BLaER1 treated with 17β-estradiol and CSF1 and Interleukin-3, amounts not matched to agents 10 nM and 100 nM (cell line): ENCODE data around the gene PPP4R2.

Experiments used
- H3K27ac ChIP-seq, 11 experiments: shearing (Covaris generic); formaldehyde crosslinking; 2 replicates each; pipeline ENCODE4 v1.8.1; 2022
- H3K27me3 ChIP-seq, 11 experiments: shearing (Covaris generic); formaldehyde crosslinking; 2 replicates each; pipeline ENCODE4 v1.8.1; 2022
- H3K36me3 ChIP-seq, 11 experiments: shearing (Covaris generic); formaldehyde crosslinking; 2 replicates each; pipeline ENCODE4 v1.8.1; 2022
- H3K4me1 ChIP-seq, 10 experiments: shearing (Covaris generic); formaldehyde crosslinking; 2 replicates each; pipeline ENCODE4 v1.8.1; 2022
- H3K4me2 ChIP-seq, 11 experiments: shearing (Covaris generic); formaldehyde crosslinking; 2 replicates each; pipeline ENCODE4 v1.8.1; 2022
- H3K4me3 ChIP-seq, 10 experiments: shearing (Covaris generic); formaldehyde crosslinking; 2 replicates each; pipeline ENCODE4 v1.8.1; 2022
- H3K9ac ChIP-seq, 11 experiments: shearing (Covaris generic); formaldehyde crosslinking; 2 replicates each; pipeline ENCODE4 v1.8.1; 2022
- H3K9me3 ChIP-seq, 11 experiments: shearing (Covaris generic); formaldehyde crosslinking; replicated peaks in 1 of 11; 2 replicates each; pipeline ENCODE4 v1.8.1; 2022
- H4K20me1 ChIP-seq, 11 experiments: shearing (Covaris generic); formaldehyde crosslinking; 2 replicates each; pipeline ENCODE4 v1.8.1; 2022
- Cebpa-rat ChIP-seq, 11 experiments: shearing (Covaris generic); IDR thresholded peaks; 2 replicates each; pipeline ENCODE4 v1.8.1; 2022

Gene PPP4R2

DNA sequence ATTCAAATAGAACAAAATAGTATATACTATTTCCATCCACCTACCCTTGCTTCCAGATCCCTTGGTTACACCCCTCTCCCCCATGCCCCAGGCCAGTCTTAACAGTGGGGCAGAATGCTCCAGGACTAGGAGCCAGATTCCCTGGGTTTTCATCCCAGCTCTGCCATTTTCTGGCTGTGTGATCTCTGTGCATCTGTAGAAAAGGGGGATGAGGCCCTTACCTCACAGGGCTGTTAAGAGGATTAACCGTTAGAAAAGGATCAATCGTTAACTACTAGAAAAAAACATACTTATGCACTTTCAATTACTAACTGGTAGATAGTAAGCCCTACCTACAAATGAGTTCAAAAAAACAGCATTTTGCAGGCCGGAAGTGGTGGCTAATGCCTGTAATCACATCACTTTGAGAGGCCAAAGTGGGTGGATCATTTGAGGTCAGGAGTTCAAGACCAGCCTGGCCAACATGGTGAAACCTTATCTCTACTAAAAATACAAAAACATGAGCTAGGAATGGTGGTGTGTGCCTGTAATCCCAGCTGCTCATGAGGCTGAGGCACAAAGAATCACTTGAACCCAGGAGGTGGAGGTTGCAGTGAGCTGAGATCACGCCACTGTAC, 76.6 kb downstream of the PPP4R2 start:
- H3K4me3 ChIP-seq = no peak overlapping the region
- H3K9me3 ChIP-seq = no peaks in the 10 kb centered on the region
- TF ChIP-seq Cebpa-rat (IDR thresholded peaks at IDR 0.05) = no peak
- peaks cover 0 to 16% (median 13%) of the 10 kb centered on the region in 10 experiments; a peak in 13 of 20 replicates for H3K4me1 ChIP-seq
- no peak overlapping the region for H3K4me2 ChIP-seq
- peaks cover 3 to 20% (median 10%) of the 10 kb centered on the region in 11 experiments; a peak in 10 of 22 replicates for H4K20me1 ChIP-seq
- peaks cover 0 to 7% (median 5%) of the 10 kb centered on the region in 11 experiments; a peak in 12 of 22 replicates for H3K36me3 ChIP-seq
- no peaks in the 10 kb centered on the region for H3K27me3 ChIP-seq
- no peak overlapping the region for H3K9ac ChIP-seq
- no peak overlapping the region for H3K27ac ChIP-seq

DNA sequence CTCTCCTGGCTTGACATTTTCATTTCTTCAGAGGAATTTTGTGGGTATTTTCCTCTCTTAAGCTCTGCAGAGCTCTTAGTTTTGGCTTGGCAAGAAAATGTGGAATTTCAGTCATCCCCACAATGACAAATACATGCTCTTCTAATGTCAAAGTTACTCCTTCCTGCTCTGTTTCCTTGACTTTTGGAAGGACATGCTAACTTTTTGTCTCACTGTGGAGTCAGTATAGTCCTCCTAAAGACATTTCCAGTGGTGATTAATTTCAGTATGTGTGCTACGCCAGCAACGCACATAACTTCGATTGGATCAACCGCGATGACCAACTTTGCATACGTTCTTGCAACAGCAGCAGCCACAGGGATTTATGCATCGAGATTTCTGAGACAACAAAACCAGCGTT, 78.2 kb downstream of the PPP4R2 start:
- no peaks in the 10 kb centered on the region for H3K27me3 ChIP-seq
- no peak overlapping the region for H3K27ac ChIP-seq
- H3K9me3 ChIP-seq = no peaks in the 10 kb centered on the region
- peaks cover 0 to 16% (median 13%) of the 10 kb centered on the region in 10 experiments; a peak in 13 of 20 replicates for H3K4me1 ChIP-seq
- H3K4me2 ChIP-seq = no peak overlapping the region
- TF ChIP-seq Cebpa-rat (IDR thresholded peaks at IDR 0.05) = no peak
- H3K9ac ChIP-seq = no peak overlapping the region
- H4K20me1 ChIP-seq = peaks cover 3 to 18% (median 10%) of the 10 kb centered on the region in 11 experiments; a peak in 10 of 22 replicates
- no peaks in the 10 kb centered on the region for H3K36me3 ChIP-seq
- no peak overlapping the region for H3K4me3 ChIP-seq

DNA sequence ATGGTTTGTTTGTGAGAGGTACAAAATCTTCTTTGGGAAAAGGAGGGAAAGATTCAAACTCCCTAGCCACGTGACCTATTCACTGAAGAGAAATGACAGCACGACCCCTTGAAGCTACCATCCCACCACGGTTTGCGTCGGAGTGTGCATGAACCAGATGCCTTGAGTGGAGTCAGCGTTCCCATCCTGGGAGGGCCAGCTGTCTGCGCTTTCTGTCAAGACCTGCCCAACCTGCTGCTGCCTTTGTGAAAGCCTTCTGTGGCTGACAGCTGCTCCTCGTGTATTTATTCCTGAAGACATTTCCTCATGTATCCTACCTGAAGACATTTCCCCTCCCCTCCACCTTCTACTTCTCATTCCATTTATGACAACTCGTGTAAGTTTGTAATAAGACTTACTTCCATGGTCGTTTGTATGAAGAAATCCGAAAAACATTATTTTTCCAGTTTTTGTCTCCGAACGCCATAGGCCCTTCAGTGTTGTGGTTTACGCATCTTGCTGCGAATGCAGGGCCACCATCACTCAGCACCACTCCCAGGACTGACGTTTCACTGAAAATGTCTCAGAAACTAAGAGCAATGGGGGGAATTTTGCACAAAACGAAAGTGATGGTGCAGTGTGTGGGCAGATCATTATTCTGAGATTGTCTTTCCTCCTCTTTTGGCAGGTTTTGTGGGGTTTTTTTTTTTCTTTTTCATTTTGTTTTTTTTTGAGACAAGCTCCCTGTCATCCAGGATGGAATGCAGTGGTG, 83.8 kb downstream of the PPP4R2 start:
- no peak for TF ChIP-seq Cebpa-rat (IDR thresholded peaks at IDR 0.05)
- Histone ChIP-seq H3K36me3 (no peaks in the 10 kb centered on the region), H4K20me1 (no peaks in the 10 kb centered on the region), H3K4me1 (no peaks in the 10 kb centered on the region), H3K4me2 (no peak overlapping the region), H3K9me3 (no peaks in the 10 kb centered on the region), H3K4me3 (no peak overlapping the region), H3K27me3 (no peaks in the 10 kb centered on the region), H3K27ac (no peak overlapping the region), H3K9ac (no peak overlapping the region)

DNA sequence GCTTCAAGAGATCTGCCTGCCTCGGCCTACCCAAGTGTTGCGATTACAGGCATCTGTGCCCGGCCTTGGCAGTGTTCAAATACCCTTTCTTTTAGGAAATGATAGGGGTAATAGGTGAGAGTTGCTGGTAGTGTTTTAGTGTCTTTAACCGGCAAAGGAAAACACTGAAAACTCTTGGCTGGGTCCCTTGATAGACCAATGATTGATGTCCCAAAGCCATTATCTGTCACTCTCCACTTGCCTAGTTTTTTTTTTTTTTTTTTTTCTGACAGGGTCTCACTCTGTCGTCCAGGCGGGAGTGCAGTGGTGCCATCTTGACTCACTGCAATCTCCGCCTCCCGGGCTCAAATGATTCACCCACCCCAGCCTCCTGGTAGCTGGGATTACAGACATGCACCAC, 84.5 kb downstream of the PPP4R2 start:
- no peak for TF ChIP-seq Cebpa-rat (IDR thresholded peaks at IDR 0.05)
- Histone ChIP-seq H3K27me3 (no peaks in the 10 kb centered on the region), H3K9me3 (no peaks in the 10 kb centered on the region), H3K27ac (no peak overlapping the region), H4K20me1 (no peaks in the 10 kb centered on the region), H3K4me3 (no peak overlapping the region), H3K4me2 (no peak overlapping the region), H3K36me3 (no peaks in the 10 kb centered on the region), H3K4me1 (no peaks in the 10 kb centered on the region), H3K9ac (no peak overlapping the region)

DNA sequence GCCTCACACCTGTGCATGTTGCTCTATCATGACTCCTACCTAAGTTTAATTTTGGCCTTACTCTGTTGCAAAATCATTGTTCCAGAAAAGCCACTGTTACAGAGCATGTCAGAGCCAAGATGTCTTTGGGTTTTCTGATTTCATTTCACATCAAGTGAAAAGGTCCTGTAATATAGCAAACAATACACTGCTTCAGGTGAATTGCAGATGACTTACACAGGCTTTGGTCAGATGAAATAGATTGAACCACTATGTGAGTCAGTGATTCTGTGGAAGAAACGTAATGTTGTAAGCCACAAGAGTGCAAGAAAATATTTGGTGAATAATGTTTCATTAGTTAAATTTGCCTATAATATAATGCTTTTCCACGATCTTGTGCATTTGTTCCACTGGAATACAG, 87.6 kb downstream of the PPP4R2 start:
- Histone ChIP-seq H4K20me1 (no peaks in the 10 kb centered on the region), H3K36me3 (no peaks in the 10 kb centered on the region), H3K4me3 (no peak overlapping the region), H3K27ac (no peak overlapping the region), H3K4me2 (no peak overlapping the region), H3K27me3 (no peaks in the 10 kb centered on the region), H3K9me3 (no peaks in the 10 kb centered on the region), H3K4me1 (no peaks in the 10 kb centered on the region), H3K9ac (no peak overlapping the region)
- TF ChIP-seq Cebpa-rat (IDR thresholded peaks at IDR 0.05) = no peak

DNA sequence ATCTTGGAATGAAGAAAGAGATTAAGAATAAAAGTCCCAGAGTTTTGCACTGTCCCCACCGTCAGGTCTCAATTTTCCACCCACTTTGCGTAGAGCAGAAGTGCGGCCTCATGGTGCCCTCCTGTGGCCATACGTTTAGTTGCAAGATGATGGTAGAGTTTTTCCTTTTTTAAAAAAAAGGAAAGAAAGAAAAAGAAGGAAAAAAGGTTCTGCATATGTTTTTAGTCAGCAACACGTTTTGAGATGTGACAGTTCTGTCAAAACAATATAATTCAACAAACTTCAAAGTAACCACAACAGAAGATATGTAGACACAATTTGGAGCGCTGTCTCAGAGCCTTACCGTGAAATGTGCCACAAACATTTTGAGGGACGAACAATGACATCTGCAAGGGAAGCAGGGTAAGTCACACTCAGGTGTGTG, 89.5 kb downstream of the PPP4R2 start:
- no peaks in the 10 kb centered on the region for H4K20me1 ChIP-seq
- H3K4me1 ChIP-seq = 0 out of 20 replicates have a peak, but pooled peaks cover 0 to 5% (median 0%) of the 10 kb centered on the region in 10 experiments
- H3K36me3 ChIP-seq = no peaks in the 10 kb centered on the region
- no peaks in the 10 kb centered on the region for H3K27me3 ChIP-seq
- no peak overlapping the region for H3K4me2 ChIP-seq
- H3K27ac ChIP-seq = no peak overlapping the region
- H3K4me3 ChIP-seq = no peak overlapping the region
- H3K9me3 ChIP-seq = no peaks in the 10 kb centered on the region; a peak in 2 of 22 replicates
- no peak for TF ChIP-seq Cebpa-rat (IDR thresholded peaks at IDR 0.05)
- no peak overlapping the region for H3K9ac ChIP-seq

DNA sequence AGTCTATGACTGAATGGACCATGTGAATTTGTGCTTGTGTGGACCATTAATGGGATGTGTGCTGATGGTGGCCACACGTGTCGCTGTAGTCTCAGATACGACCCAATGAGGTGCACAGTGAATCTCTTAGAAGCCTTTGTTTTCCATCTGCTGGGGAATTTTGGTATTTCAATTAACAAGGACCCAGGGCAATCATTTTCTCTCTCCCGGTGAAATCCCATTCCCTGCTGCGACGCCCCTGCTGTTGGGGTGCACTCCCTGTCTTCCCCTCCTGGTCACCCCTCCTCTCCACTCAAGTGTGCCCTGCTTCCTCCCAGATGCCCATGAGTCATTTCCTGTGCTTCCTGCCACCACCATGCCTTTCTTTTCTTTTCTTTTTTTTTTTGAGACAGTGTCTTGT, 97.5 kb downstream of the PPP4R2 start:
- H3K4me1 ChIP-seq = peaks cover 34 to 71% (median 49%) of the 10 kb centered on the region in 10 experiments
- TF ChIP-seq Cebpa-rat (IDR thresholded peaks at IDR 0.05) = no peak
- no peaks in the 10 kb centered on the region for H4K20me1 ChIP-seq
- H3K9ac ChIP-seq = peak overlapping the region in 10 of 11 experiments; percentile 50 to 85 (median 78); a peak in 19 of 22 replicates
- no peaks in the 10 kb centered on the region for H3K27me3 ChIP-seq
- H3K4me3 ChIP-seq = peak overlapping the region in 7 of 10 experiments; percentile 25 to 65 (median 54); a peak in 16 of 20 replicates
- H3K27ac ChIP-seq = peak overlapping the region in 10 of 11 experiments; percentile 69 to 98 (median 93); a peak in 20 of 22 replicates
- peak overlapping the region; percentile 74 to 95 (median 89) for H3K4me2 ChIP-seq
- H3K9me3 ChIP-seq = peaks cover 0 to 4% (median 0%) of the 10 kb centered on the region in 11 experiments; a peak in 5 of 22 replicates
- H3K36me3 ChIP-seq = no peaks in the 10 kb centered on the region

DNA sequence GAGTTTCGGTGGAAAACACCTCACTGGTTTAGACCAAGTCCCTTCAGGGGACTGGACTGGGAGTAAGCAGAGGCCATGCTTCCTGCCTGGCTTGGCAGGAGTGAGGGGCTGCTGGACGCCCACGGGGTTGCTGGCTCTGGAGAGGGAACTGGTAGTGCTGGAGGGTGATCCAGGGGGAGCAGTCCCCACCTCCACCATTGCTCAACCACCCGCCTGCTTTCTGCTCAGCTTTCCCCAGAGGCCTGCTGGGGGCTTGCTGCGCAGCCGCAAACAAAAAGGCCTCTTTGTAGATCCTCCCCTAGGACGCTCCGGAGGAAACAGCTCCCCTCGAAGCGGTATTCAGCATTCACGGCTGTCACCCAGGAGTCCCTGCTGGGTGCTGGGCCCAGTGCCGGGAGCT, 98.3 kb downstream of the PPP4R2 start:
- peak in 9 of 11 experiments; percentile 32 to 96 (median 86); a peak in 17 of 22 replicates for TF ChIP-seq Cebpa-rat (IDR thresholded peaks at IDR 0.05)
- H3K27ac ChIP-seq = peak overlapping the region; percentile 31 to 98 (median 93); a peak in 21 of 22 replicates
- peaks cover 34 to 74% (median 53%) of the 10 kb centered on the region in 10 experiments for H3K4me1 ChIP-seq
- H3K27me3 ChIP-seq = no peaks in the 10 kb centered on the region
- H3K4me2 ChIP-seq = peak overlapping the region; percentile 74 to 95 (median 89)
- H4K20me1 ChIP-seq = no peaks in the 10 kb centered on the region
- peak overlapping the region in 9 of 10 experiments; percentile 25 to 65 (median 53); a peak in 17 of 20 replicates for H3K4me3 ChIP-seq
- peaks cover 0 to 4% (median 0%) of the 10 kb centered on the region in 11 experiments; a peak in 5 of 22 replicates for H3K9me3 ChIP-seq
- H3K36me3 ChIP-seq = no peaks in the 10 kb centered on the region
- H3K9ac ChIP-seq = peak overlapping the region in 10 of 11 experiments; percentile 50 to 85 (median 78); a peak in 20 of 22 replicates

DNA sequence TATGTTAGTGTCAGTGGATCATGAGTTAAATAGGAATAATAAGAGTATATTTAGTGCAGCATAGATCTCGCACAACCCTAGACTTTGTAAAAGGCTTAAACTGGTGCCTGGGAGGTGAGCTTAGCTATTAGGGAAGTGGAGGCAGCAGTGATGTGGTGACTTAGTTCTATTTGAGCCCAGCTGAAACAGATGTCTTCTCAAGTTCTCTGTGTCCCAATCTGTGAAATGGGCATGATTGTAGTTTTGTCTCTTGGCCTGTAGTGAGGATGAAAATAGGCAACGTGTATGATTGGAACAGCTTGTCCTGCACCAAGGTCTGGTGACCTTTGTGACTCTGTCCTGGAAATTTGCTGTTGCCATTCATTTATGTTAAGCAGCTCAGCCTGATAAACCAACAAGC, 99.6 kb downstream of the PPP4R2 start:
- Histone ChIP-seq H3K4me1 (peaks cover 34 to 73% (median 53%) of the 10 kb centered on the region in 10 experiments), H3K9me3 (peaks cover 0 to 4% (median 0%) of the 10 kb centered on the region in 11 experiments; a peak in 3 of 22 replicates), H3K9ac (no peak overlapping the region), H3K4me3 (peak overlapping the region in 3 of 10 experiments; percentile 54 to 65 (median 60); a peak in 4 of 20 replicates), H4K20me1 (no peaks in the 10 kb centered on the region), H3K27me3 (no peaks in the 10 kb centered on the region), H3K4me2 (peak overlapping the region in 9 of 11 experiments; percentile 81 to 95 (median 91); a peak in 18 of 22 replicates), H3K36me3 (no peaks in the 10 kb centered on the region), H3K27ac (peak overlapping the region in 5 of 11 experiments; percentile 90 to 98 (median 93); a peak in 8 of 22 replicates)
- no peak for TF ChIP-seq Cebpa-rat (IDR thresholded peaks at IDR 0.05)
